ENCODE results near the gene EMX1.

Gene EMX1

GRCh38 chr2:72945450-72946019 is 28.2 kb downstream of the EMX1 start:
- no peak for DNase-seq

- DNase-seq: no peak
Observed at GRCh38 chr2:72946466-72946865, 29.1 kb downstream of the EMX1 start.

GRCh38 chr2:72947952-72948830 is 30.9 kb downstream of the EMX1 start:
- no peak for DNase-seq

- no peak for DNase-seq
Observed at GRCh38 chr2:72949045-72949444, 31.7 kb downstream of the EMX1 start.

- DNase-seq: no peak
Observed at GRCh38 chr2:72949642-72950041, 32.3 kb downstream of the EMX1 start.

GRCh38 chr2:72950558-72951255 is 33.4 kb downstream of the EMX1 start:
- DNase-seq: no peak

GRCh38 chr2:72951303-72952095 is 34.2 kb downstream of the EMX1 start:
- DNase-seq: no peak

GRCh38 chr2:72952110-72952823 is 34.9 kb downstream of the EMX1 start:
- DNase-seq: no peak

- no peak for DNase-seq
Observed at GRCh38 chr2:72952961-72953360, 35.6 kb downstream of the EMX1 start.

- DNase-seq: no peak
Observed at GRCh38 chr2:72953528-72953927, 36.2 kb downstream of the EMX1 start.

GRCh38 chr2:72953976-72954375 is 36.7 kb downstream of the EMX1 start:
- no peak for DNase-seq

GRCh38 chr2:72954376-72955227 is 37.3 kb downstream of the EMX1 start:
- DNase-seq: no peak

GRCh38 chr2:72955228-72956049 is 38.1 kb downstream of the EMX1 start:
- no peak for DNase-seq

GRCh38 chr2:72956050-72956395 is 38.7 kb downstream of the EMX1 start:
- no peak for DNase-seq

GRCh38 chr2:72956936-72957335 is 39.6 kb downstream of the EMX1 start:
- no peak for DNase-seq

- no peak for DNase-seq
Observed at GRCh38 chr2:72958542-72959385, 41.4 kb downstream of the EMX1 start.

- no peak for DNase-seq
Observed at GRCh38 chr2:72959554-72959953, 42.2 kb downstream of the EMX1 start.

GRCh38 chr2:72959995-72960981 is 43.0 kb downstream of the EMX1 start:
- DNase-seq: no peak

Measured in NCI-H187 treated with DMSO at 0.1 percent for 48 hours (cell line).